ENCODE results near the gene TEC. TPM values are rescaled to one million over a fixed set of nuclear protein-coding genes. Genes with fewer than 3 reads are reported as not detected.

TEC gene
- total RNA-seq, 1 experiment from 2014 or later: 0.67 TPM

- no peak for ATAC-seq
- Histone ChIP-seq H3K27ac (ENCODE audit: low read length) (no peak overlapping the region), H3K27me3 (ENCODE audit: control insufficient read depth, insufficient read depth, low read length) (no peaks in the 10 kb centered on the region), H3K9me3 (ENCODE audit: control insufficient read depth, insufficient read depth, low read depth, low read length) (no peaks in the 10 kb centered on the region), H3K4me3 (ENCODE audit: low read depth in 2 of 2, low read length in 2 of 2) (no peak overlapping the region), H3K4me1 (ENCODE audit: control insufficient read depth, insufficient read depth, low read length) (no peaks in the 10 kb centered on the region), H3K36me3 (ENCODE audit: control insufficient read depth, insufficient read depth, low read length) (no peaks in the 10 kb centered on the region)
- BruUV-seq (replicated peaks): no TSS peak
- POLR2A ChIA-PET: no interaction called here
- in situ Hi-C loops (cut with HindIII; ENCODE audit: low pct_unique_long_range_greater_than_20kb, low sequenced_read_pairs): no loop called here
- intact Hi-C loops (cut with micrococcal nuclease; ENCODE audit: unreplicated experiment): no loop called here
- no peak for DNase-seq (ENCODE audit: low read depth, low spot score)
- TF ChIP-seq, protein P1, sequence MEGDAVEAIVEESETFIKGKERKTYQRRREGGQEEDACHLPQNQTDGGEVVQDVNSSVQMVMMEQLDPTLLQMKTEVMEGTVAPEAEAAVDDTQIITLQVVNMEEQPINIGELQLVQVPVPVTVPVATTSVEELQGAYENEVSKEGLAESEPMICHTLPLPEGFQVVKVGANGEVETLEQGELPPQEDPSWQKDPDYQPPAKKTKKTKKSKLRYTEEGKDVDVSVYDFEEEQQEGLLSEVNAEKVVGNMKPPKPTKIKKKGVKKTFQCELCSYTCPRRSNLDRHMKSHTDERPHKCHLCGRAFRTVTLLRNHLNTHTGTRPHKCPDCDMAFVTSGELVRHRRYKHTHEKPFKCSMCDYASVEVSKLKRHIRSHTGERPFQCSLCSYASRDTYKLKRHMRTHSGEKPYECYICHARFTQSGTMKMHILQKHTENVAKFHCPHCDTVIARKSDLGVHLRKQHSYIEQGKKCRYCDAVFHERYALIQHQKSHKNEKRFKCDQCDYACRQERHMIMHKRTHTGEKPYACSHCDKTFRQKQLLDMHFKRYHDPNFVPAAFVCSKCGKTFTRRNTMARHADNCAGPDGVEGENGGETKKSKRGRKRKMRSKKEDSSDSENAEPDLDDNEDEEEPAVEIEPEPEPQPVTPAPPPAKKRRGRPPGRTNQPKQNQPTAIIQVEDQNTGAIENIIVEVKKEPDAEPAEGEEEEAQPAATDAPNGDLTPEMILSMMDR (IDR thresholded peaks at IDR 0.05): no peak
- TF ChIP-seq POLR2AphosphoS5 (IDR thresholded peaks at IDR 0.05; ENCODE audit: low read depth, low read length): no peak
- TF ChIP-seq, protein P2, sequence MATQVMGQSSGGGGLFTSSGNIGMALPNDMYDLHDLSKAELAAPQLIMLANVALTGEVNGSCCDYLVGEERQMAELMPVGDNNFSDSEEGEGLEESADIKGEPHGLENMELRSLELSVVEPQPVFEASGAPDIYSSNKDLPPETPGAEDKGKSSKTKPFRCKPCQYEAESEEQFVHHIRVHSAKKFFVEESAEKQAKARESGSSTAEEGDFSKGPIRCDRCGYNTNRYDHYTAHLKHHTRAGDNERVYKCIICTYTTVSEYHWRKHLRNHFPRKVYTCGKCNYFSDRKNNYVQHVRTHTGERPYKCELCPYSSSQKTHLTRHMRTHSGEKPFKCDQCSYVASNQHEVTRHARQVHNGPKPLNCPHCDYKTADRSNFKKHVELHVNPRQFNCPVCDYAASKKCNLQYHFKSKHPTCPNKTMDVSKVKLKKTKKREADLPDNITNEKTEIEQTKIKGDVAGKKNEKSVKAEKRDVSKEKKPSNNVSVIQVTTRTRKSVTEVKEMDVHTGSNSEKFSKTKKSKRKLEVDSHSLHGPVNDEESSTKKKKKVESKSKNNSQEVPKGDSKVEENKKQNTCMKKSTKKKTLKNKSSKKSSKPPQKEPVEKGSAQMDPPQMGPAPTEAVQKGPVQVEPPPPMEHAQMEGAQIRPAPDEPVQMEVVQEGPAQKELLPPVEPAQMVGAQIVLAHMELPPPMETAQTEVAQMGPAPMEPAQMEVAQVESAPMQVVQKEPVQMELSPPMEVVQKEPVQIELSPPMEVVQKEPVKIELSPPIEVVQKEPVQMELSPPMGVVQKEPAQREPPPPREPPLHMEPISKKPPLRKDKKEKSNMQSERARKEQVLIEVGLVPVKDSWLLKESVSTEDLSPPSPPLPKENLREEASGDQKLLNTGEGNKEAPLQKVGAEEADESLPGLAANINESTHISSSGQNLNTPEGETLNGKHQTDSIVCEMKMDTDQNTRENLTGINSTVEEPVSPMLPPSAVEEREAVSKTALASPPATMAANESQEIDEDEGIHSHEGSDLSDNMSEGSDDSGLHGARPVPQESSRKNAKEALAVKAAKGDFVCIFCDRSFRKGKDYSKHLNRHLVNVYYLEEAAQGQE (IDR thresholded peaks at IDR 0.05; ENCODE audit: insufficient read depth in 1 of 2, low read depth in 2 of 2, low read length in 1 of 2): no peak
- TF ChIP-seq SIN3A (IDR thresholded peaks at IDR 0.05; ENCODE audit: borderline replicate concordance, insufficient read depth, low read depth, low read length): no peak
- no peak for TF ChIP-seq TCF7L2 (IDR thresholded peaks at IDR 0.05; ENCODE audit: low read depth, low read length)
- CTCF ChIA-PET: no interaction called here
Observed at GRCh38 chr4:48226199-48226598, 43.4 kb downstream of the TEC start.

GRCh38 chr4:48225368-48226141 is 44.1 kb downstream of the TEC start:
- H3K9me3 ChIP-seq (ENCODE audit: control insufficient read depth, insufficient read depth, low read depth, low read length): no peaks in the 10 kb centered on the region
- POLR2A ChIA-PET: no interaction called here
- BruUV-seq (replicated peaks): no TSS peak
- ATAC-seq (no peak), DNase-seq (ENCODE audit: low read depth, low spot score) (no peak)
- no peak overlapping the region for H3K27ac ChIP-seq (ENCODE audit: low read length)
- CTCF ChIA-PET: no interaction called here
- no peaks in the 10 kb centered on the region for H3K36me3 ChIP-seq (ENCODE audit: control insufficient read depth, insufficient read depth, low read length)
- H3K27me3 ChIP-seq (ENCODE audit: control insufficient read depth, insufficient read depth, low read length): no peaks in the 10 kb centered on the region
- H3K4me1 ChIP-seq (ENCODE audit: control insufficient read depth, insufficient read depth, low read length): no peaks in the 10 kb centered on the region
- in situ Hi-C loops (cut with HindIII; ENCODE audit: low pct_unique_long_range_greater_than_20kb, low sequenced_read_pairs) (no loop called here), intact Hi-C loops (cut with micrococcal nuclease; ENCODE audit: unreplicated experiment) (no loop called here)
- no peak for TF ChIP-seq SIN3A (IDR thresholded peaks at IDR 0.05; ENCODE audit: borderline replicate concordance, insufficient read depth, low read depth, low read length)
- TF ChIP-seq, protein P1 (IDR thresholded peaks at IDR 0.05): no peak
- no peak for TF ChIP-seq TCF7L2 (IDR thresholded peaks at IDR 0.05; ENCODE audit: low read depth, low read length)
- TF ChIP-seq, protein P2 (IDR thresholded peaks at IDR 0.05; ENCODE audit: insufficient read depth in 1 of 2, low read depth in 2 of 2, low read length in 1 of 2): no peak
- H3K4me3 ChIP-seq (ENCODE audit: low read depth in 2 of 2, low read length in 2 of 2): no peak overlapping the region

Measured in Panc1 (cell line).